ENCODE data around the gene PLK3.

GRCh38 chr1:44808063-44808937 lies 8.1 kb downstream of the PLK3 start, which contains the start of gene BTBD19:
- TF ChIP-seq, protein P1, sequence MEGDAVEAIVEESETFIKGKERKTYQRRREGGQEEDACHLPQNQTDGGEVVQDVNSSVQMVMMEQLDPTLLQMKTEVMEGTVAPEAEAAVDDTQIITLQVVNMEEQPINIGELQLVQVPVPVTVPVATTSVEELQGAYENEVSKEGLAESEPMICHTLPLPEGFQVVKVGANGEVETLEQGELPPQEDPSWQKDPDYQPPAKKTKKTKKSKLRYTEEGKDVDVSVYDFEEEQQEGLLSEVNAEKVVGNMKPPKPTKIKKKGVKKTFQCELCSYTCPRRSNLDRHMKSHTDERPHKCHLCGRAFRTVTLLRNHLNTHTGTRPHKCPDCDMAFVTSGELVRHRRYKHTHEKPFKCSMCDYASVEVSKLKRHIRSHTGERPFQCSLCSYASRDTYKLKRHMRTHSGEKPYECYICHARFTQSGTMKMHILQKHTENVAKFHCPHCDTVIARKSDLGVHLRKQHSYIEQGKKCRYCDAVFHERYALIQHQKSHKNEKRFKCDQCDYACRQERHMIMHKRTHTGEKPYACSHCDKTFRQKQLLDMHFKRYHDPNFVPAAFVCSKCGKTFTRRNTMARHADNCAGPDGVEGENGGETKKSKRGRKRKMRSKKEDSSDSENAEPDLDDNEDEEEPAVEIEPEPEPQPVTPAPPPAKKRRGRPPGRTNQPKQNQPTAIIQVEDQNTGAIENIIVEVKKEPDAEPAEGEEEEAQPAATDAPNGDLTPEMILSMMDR (IDR thresholded peaks at IDR 0.05): no peak
- TF ChIP-seq POLR2A (IDR thresholded peaks at IDR 0.05) (peak in 1 of 2 donors; percentile 51), EP300 (IDR thresholded peaks at IDR 0.05) (no peak), POLR2AphosphoS5 (IDR thresholded peaks at IDR 0.05) (no peak)
